Activated naive CD8-positive, alpha-beta T cell treated with anti-CD3 and anti-CD28 coated beads, Interleukin-2, amount 50 U/mL, for 16 hours (primary cell): Measurements from ENCODE around the gene MRAP.

Experiments used
- DNase-seq: peaks from one replicate; pipeline ENCODE4 v3.0.0-alpha.2; 2020; ENCODE audit warnings: low read depth, low spot score

The MRAP gene

DNA sequence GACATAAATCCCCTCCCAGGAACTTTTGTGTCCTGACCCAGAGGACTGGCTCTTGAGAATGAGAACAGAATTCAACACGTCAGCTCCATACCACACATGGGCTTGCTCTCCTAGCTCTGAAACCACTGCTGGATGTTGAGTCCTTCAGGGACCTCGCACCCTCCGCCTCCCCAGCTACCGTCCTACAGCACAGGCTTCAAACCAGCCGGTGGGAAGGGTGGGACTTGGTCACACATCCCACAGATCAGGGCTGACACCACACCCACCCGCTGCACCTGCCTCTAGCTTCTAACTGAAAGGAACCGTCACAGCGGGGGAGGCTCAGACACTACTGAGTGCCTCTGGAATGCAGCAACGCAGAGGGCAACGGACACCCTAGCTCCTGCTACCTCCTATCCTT lies 24.0 kb downstream of the MRAP start:
- DNase-seq: no peak

DNA sequence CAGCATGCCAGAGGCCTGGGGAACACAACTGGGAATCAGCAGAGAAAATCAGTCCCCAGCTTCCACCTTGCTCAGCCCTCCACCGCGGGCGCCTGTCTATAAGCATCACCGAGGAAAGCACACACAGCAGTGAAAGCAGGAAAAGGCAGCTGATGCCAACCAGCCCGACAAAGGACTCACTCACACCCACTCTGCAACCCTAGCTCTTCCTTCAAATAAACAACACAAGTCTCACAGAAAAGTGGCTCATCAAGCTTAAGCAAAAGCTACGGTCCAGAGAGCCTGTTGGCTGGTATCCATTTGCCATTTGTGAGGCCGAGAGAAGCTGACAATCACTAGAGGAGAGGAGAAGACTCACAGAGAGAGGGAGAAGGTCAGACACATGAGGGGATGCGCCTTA lies 27.1 kb downstream of the MRAP start:
- no peak for DNase-seq

DNA sequence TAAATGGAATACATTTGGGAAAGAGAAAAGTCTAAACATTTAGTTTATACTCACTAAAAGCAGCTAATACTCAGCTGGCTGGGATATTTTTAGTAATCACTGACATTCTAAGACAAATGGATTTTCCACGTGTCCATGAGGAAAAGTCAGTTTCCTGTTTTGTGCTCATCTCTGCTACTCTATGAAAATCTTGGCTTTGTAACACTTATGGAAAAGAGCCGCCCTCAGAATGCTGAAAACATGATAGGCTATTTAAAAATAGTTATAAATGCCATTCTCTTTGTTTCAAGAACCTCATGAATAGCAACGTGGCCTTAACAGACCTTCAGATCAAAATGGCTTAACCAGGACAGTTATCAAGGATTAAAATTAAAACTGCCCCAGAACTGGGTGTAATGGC lies 29.9 kb downstream of the MRAP start:
- DNase-seq: no peak

DNA sequence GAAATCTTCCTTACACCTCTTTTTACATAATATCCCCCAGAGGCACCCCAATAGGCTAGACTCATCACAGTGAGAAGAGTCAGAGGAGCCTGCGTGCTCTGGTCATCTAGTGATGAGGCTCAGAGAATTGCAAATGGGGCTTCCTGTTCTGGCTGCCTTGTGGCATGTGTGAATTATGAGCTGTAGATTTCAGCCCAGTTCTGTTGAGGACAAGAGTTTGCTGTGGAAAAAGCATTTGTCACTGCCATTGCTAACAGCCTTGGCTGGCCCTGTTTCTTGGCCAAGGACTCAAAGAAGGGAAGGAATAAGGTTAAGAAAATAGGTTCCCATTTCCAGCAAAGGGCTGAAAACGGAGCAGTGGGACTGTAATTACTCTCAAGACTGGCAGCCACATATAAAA lies 30.7 kb downstream of the MRAP start:
- DNase-seq: no peak

DNA sequence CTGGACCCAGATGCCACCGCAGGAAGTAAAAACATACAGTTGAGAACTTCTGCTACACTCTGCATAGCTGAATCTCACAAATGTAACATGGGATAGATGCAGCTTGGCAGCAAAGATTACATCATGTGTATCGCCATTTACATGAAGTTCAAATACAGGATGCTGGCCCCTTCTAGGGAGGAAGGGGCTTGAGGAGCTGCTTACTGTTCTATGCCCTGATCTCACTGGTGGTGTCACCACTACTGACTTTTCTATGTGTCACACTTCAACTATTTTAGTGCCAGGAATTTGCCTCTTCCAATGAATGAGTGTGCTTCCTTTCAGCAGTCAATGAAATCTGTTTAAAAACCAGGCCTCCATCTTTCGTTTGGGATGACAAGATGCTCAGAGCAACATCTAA lies 31.1 kb downstream of the MRAP start:
- no peak for DNase-seq

DNA sequence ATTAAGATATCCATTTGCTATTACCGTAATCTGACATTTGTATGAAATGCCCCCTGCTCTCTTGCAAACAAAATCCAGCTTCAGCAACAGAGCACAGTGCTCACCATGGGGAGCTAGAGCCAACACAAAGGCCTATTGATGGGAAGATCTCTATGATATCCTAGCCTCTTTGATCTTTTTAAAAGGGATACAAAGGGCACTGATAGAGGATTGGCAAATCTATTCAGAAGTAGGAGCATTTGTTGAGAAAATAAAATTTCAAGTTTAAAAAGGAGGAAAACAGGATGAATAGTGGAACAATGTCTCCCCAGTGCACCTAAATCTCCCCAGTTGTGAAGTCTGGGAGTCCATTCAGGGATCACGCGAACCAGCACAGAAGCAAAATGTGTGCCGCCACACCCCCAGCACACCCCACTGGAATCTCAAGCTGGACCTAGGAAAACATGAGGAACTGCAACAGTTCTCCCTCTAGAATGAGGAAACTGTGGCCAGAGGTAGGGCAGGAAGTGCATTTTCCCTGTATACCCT lies 32.2 kb downstream of the MRAP start:
- DNase-seq: no peak

DNA sequence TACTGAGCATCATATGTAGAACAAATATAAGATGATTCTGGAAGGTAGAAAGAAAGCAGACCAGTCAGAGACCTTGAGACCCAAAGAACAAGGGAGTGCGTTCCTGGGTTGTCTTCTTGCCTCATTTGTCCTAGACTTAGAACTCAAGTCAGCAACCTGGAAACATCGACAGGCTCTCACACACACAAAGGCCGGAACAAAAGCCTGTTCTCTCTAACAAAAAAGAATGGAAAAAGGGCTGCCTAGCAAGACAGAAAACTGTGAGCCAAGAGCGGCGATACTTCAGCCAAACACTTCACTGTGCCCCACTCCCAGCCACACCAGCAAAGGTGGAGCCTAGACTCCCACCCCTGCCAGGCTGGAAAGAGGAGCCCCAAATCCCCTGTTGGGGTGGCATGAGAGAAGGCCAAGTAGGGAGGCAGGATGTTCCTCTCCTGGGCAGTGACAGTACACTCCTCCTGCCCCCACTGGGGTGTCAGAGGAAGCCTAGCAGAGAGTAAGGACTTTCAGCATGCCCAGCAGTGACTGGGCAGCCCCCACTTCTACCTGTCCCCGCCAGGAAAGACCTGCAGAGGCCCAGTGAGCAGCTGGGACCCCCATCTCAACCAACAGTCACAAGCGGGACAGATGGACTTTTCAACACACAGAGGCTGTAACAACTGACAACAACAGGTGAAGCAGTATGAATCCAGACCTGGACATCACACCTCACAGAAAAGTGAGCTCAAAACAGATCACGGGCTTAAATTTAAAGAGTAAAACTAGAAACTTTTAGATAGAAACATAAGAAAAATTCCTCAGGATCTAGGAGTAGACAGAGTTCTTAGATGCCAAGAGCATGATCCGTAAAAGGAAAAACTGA lies 33.0 kb downstream of the MRAP start:
- no peak for DNase-seq

DNA sequence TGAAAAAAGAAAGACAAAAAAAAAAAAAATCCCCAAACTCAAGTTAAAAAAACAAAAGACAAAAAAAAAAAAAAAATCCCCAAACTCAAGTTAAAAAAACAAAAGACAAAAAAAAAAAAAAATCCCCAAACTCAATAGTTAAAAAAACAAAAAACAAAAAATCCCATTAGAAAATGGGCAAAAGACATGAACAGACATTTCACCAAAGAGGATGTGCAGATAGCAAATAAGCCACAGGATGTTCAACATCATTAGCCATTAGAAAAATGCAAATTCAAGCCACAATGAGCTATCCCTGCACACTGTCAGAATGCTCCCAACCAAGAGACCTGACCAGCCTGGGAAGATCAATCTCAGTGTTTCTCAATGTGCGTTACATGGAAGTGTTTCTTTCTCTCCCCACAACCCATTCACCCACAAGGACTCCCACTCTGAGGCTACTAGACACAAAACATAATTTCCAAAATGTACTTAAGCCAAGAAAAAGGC lies 33.9 kb downstream of the MRAP start:
- DNase-seq: no peak

DNA sequence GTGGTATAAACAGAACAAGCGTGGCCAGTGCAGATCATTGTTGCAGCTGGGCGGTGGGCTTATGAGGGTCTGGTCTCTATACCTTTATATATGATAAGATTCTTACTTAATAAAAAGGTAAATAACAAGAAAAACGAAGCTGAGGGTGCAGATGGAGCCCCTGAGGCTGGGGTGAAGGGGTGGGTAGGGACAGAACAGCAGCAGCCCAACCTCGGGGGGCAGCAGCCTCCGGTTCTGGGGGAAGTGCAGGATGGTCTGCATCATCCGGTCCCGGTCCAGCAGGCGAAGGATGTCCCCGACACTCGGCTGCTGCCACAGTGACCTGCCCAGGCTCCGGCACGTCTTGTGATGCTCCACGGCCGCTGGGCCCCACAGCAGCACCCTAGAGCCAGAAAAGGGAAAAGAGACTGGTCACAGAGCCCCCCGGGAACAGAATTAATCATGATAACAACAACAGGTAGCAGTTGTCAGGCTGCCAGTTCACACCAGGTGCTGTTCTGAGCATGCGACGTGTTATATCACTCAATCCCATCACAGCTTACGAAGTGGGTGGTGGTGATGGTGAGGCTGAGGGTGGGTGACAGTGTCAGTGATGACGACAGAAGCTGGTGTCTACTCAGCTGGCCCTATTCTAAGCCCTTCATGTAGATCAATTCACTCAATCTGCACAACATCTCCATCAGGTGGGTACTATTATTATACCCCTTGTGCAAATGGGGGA lies 35.5 kb downstream of the MRAP start:
- no peak for DNase-seq

DNA sequence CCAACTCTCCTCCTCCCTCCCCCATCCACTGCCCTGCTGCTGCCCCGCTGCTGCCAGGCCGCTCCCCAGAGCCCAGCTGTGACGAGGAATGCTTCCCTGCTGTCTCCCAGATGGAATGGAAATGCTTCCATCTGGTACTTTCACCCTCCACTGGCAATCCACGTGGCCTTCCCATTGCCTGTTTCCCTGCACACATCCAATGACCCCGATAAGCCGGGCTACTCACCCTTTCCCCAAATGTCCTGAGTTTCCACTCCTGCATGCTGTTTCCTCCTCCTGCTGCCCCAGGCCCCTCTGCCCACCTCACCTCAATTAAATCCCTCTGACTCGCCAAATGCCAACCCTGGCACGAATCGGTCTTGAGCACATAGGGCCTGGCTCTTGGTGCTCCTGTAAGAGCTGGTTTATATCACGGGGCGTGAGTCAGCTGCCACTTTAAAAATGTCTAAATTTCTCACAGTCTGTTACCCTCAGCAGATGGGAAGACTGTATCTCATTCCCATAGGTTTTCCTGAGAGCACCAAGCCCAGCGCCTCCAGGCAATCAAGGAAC lies 36.4 kb downstream of the MRAP start:
- no peak for DNase-seq

DNA sequence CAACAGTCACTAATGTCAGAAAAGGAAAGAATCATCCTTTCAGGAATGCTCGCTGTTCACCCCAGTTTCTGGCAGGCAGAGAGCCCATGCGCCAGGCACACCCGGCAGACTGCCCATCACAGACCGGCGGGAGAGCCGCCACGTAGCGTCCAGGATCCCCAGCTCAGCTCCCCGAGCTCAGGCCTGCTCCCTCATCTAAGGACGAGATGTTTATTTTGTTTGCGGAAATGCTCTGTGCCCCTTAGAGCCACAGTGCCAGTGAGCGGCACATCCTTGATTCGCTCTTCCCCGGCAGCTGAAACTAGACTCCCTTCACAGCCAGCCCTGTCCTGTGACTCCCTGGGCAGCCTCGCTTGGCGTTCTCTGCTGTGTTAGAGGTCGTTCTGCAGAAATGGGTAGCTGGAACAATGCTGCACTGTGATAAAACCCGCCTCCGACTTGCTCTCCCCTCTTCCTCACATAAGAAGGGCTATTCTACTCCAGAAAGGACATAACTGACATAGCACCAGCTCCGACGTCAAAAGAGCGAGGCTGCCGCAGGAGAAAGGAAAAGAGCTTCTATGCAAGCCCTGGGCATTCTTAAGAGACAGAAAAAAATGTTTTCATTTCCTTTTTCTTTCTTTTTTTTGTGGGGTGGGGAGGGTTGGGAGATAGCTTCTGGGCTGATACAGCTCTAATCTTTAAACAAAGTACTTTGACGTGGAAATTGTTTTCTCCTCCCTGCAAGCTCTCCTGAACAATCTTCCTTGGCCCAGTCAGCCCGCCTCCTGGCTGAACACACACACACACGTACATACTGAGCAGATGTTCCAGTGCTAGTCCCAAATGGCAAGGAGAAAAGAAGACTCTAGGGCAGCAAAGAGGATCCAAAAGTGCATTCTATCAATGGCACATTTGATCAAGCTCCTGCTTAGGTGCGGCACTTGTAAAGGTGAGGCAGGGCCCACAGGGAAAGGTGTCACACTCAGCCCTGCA lies 37.2 kb downstream of the MRAP start:
- no peak for DNase-seq

DNA sequence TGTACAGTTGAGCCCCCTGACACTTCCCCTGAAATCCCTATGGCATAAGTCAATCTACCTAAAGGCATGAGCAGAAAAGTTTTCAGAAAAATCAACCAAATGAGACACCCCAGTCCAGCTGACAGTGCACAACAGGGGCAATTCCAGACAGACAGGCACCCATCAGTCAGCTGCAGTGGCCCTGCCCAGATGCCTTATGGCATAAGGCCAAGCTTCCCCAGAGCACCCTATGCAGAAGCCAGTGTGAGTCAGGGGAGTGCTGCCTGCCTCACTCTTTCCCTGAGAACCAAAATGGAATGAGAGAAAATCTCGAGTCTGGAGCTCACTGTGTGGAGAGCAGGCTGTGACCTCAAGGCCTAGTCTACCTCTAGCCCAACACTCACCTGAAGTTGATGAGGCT lies 38.1 kb downstream of the MRAP start:
- DNase-seq: no peak

DNA sequence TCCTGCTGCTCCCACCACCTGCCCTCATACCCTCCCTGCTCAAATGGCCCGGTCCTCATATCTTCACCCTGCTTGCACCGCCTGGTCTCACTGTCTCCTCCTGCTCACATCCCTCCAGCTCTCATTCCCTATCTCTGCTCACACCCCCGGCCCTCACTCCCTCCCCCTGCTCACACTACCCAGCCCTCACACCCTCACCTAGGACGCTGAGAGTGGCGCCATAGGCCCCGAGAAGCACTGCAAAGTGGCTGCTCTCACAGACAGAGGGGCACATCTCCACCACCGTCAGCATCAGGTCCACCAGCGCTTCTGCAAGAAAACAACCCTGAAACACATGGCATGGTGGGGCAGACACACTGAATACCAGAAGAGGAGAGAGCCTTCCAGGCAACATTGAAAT lies 38.6 kb downstream of the MRAP start:
- DNase-seq: no peak

DNA sequence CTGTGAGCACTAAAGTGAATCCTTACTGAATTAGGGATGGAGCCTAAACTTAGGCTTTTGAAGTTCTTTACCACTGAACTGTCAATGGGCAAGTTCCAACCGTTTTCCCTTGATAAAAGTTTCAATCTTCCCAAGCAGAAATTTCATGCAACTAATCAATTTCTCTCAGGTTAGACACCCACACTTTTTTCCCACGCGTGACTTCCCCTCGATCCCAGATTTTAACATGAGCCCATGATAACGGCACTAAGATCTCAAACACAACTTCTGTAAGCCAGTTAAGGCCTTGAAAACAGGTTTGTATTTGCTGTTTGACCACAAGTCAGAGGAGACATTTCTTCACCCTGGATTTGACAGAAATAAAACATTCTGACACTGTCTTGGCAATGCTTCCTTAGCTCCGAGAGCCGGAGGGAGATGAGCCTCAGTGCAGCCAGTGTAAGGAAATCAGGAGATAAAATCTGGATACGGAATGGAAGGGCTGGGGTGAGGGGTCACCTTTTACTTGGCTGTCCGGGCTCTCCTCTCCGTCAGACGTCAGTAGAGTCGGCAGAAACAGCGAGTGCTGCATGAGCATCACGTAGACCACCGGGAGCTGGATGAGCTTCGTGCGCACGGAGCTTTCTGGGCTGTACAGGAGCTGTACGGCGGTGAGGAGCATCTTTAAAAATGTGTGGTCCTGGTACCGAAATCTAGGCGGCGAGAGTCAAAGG lies 39.7 kb downstream of the MRAP start:
- DNase-seq: no peak

DNA sequence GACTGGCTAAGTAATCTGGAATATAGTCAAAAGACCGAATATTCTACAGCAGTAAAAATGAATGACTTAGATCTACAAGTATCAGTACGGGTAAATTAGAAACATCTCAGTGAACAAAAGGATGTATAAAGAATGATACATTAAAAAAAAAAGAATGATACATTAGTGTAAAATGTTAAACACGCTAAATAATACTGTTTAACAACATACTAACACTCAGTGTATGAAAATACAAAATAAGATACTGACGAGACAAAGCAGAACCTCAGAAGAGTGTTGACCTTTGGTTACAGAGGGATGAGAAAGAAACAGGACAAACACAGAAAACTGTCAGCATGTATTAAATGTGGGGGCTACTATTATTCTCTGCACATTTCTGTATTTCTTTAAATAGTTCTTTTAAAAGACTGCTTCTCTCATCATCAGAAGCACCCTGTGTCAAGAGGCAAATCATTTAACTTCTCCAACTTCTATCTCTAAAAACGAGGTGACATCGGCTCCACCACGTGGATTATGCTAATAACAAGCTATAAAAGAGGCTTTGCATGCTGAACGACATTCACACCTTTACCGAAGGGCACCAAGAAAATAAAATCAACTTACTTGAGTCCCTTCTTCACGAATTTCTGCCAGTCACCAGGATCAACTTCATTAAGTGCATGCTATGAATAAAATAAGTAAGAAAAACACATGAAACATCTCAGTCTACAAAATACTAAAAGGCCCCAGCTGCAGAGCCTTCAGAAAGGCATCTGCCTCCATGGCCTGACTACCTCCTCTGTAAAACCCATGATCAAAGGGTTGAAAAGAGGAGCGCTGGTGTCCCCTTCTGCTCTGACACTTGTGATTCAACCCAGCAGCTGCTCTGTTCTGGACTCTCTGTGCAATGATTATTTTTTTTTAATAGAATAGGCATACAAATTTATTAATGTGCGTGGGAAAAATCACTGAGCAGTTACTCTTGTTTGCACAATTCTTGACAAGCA lies 42.5 kb downstream of the MRAP start:
- DNase-seq: no peak

DNA sequence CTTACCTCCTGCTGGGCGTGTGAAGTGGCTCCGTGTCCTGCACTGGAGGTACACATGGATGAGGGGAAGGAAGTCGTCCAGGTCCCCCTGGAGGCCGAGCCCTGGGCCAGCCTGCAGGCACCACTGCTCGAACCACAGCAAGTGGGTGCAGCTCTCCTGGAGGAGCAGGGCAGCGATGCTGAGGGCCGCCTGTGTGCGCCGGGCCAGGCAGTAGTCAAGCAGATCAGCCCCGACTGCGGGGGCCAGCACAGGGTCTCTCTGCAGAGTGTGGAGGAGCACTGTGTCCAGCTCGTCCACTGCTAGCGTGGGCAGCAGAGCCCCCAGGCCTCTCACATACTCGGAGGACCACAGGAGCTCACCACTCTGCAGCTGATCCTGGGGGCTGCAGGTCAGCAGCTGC lies 48.3 kb downstream of the MRAP start:
- no peak for DNase-seq

DNA sequence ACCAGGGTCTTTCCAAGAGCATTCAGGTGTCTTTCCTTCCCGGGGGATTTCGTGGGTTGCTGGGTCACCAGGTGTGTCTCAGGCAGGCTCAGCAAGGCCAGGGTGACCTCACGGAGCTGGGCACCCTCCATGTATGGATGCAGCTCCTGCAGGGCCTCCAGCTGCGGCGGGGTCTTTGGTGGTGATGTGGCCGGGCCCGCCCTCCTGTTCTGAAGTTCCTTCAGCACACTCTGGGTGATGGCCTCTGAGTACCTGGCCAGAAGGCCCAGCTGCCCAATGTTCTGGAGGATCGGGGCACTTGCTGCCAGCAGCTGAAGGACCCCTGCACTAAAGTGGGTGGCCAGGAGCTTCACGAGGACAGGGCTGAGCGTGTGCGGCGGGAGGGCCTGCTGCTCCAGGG lies 48.7 kb downstream of the MRAP start:
- no peak for DNase-seq

DNA sequence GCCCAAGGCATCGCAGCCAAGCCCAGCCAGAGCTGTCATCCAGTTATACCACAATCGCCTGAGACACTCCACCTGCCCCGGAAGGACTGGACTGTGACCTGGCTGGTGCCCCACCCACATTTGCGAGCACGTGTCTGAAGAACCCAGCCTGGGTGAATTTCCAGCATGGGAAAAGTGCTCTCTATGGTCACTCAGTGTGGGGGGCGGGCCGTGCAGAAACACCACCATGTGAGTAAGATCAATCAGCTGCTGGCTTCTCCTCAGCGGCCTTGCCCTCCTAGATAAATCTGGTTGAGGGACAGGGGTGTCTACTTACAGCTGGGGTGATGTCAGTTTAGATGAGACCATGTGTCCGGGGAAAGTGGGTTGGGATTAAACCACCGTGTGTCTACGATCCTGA lies 49.3 kb downstream of the MRAP start:
- no peak for DNase-seq

DNA sequence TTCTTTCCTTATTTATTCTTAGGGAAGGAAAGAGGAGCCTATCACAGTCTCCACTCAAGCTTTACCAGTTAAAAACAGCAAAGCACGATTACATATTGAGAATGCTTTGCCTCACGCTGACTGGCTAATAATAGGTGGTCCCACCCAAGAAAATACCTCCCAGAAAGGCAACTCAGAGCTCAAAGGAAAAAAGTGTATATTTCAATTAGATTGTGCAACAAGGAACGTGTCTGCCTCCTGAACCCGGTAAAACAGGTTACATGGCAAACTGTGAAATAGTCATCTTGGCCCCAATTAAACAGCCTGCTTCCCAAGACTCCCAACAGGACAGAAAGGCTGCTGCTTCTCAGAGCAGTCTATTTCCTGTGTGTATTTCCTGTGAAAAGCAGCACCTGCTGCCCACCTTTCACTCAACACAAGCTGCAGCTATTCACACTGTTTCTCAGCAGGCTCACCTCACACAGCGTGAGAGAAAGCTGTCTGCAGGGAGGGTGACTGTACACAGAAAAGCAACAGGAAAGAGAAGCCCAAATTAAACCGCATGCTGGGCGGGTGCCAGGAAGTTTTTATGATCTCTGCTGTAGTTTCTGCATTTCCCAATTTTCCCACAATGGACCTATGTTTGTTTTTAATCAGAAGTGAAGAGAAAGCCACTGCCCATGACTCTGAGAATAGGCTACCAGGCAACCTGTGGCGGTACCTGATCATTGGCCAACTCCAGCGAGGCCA lies 50.1 kb downstream of the MRAP start:
- no peak for DNase-seq
